Brain microvascular endothelial cell (primary cell): ENCODE data around the gene GPX6.

Experiments used
- DNase-seq: peaks from one replicate; pipeline ENCODE4 v3.0.0-alpha.2; 2020
- H3K27ac ChIP-seq: fragments of 250-450 bp; sonication (Bioruptor Pico); 2 replicates; pipeline ENCODE4 v1.5.1; 2020; ENCODE audit warnings: mild to moderate bottlenecking, moderate library complexity
- H3K27me3 ChIP-seq: fragments of 250-450 bp; sonication (Bioruptor Pico); replicated peaks from 2 replicates; pipeline ENCODE4 v1.5.1; 2020; ENCODE audit warnings: mild to moderate bottlenecking
- H3K36me3 ChIP-seq: fragments of 250-450 bp; sonication (Bioruptor Pico); replicated peaks from 2 replicates; pipeline ENCODE4 v1.5.1; 2020; ENCODE audit warnings: mild to moderate bottlenecking
- H3K4me3 ChIP-seq: 2 replicates; pipeline ENCODE4 v1.5.1; 2011; ENCODE audit warnings: low read depth, mild to moderate bottlenecking, control low read depth, low read length, moderate library complexity
- in situ Hi-C: cut with HindIII; loops from 2 replicates; pipeline ENCODE4 v1.10.0; 2017; ENCODE audit warnings: low sequenced_read_pairs, low pct_ligation_motif_present
- TF ChIP-seq, protein P1 (sequence below): IDR thresholded peaks from 2 replicates; pipeline ENCODE4 v1.5.1; 2011; ENCODE audit warnings: low read depth, mild to moderate bottlenecking, moderate library complexity, low read length, control low read depth, inconsistent platforms; ENCODE audit errors: missing control alignments

Gene GPX6

DNA sequence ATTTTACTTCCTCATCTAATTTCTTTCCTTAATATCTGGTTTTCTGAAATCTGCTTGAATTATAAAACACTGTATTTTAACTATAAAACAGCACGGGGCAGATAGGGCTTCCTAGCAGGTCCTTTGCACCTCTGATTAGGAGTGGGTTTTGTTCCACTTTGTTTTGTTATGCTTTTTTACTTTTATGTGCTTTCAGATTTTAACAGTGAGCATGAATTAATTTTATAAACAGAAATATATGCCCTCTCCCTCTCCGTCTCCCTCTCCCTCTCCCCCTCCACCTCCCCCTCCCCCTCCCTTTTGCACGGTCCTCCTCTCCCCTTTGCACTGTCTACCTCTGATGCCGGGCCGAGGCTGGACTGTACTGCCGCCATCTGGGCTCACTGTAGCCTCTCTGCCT, 14.3 kb downstream of the GPX6 start:
- Histone ChIP-seq H3K27me3 (no peaks in the 10 kb centered on the region), H3K4me3 (no peak overlapping the region), H3K27ac (no peak overlapping the region), H3K36me3 (no peaks in the 10 kb centered on the region)
- TF ChIP-seq, protein P1, sequence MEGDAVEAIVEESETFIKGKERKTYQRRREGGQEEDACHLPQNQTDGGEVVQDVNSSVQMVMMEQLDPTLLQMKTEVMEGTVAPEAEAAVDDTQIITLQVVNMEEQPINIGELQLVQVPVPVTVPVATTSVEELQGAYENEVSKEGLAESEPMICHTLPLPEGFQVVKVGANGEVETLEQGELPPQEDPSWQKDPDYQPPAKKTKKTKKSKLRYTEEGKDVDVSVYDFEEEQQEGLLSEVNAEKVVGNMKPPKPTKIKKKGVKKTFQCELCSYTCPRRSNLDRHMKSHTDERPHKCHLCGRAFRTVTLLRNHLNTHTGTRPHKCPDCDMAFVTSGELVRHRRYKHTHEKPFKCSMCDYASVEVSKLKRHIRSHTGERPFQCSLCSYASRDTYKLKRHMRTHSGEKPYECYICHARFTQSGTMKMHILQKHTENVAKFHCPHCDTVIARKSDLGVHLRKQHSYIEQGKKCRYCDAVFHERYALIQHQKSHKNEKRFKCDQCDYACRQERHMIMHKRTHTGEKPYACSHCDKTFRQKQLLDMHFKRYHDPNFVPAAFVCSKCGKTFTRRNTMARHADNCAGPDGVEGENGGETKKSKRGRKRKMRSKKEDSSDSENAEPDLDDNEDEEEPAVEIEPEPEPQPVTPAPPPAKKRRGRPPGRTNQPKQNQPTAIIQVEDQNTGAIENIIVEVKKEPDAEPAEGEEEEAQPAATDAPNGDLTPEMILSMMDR, result no peak
- in situ Hi-C loops, result no loop called here
- no peak for DNase-seq

DNA sequence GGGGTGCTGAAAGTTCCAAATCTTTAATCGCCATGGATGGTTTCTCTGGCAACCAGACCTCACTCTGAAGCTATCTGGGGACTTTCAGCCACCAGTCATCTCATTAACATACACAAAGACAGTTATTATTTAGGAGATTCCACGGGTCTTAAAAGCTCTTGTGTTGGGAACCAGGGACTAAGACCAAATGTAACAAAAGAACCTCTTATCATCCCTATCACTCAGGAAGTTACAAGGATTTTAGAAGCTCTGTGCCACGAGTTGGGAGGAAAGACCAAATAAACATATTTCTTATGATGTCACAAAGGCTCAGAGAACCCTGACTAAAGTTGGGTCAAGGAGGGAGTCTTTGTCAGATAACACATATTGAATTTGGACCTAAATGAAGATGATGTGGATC, 17.7 kb downstream of the GPX6 start:
- Histone ChIP-seq H3K27me3 (no peaks in the 10 kb centered on the region), H3K36me3 (no peaks in the 10 kb centered on the region), H3K4me3 (no peak overlapping the region), H3K27ac (no peak overlapping the region)
- no peak for DNase-seq
- in situ Hi-C loops, result no loop called here
- TF ChIP-seq, protein P1, result no peak

DNA sequence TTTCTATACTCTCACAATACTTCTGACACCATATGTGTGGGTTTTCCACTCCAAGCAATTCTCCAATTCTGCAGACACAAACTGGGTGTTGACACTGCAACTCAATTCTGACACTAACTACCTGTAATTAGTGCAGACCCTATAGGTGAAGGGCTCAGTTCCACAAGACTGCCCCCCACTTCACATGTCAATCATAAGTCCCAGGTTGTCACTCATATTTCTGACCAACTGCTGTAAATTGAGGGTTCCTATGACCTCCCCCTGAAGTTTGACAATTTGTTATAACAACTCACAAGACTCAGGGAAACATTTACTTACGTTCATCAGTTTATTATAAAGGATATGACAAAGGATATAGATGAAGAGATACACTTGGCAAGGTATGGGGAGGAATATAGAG, 18.3 kb downstream of the GPX6 start:
- H3K27me3 ChIP-seq, result no peaks in the 10 kb centered on the region
- DNase-seq, result no peak
- in situ Hi-C loops, result no loop called here
- no peak overlapping the region for H3K4me3 ChIP-seq
- no peaks in the 10 kb centered on the region for H3K36me3 ChIP-seq
- no peak overlapping the region for H3K27ac ChIP-seq
- TF ChIP-seq, protein P1, result no peak

DNA sequence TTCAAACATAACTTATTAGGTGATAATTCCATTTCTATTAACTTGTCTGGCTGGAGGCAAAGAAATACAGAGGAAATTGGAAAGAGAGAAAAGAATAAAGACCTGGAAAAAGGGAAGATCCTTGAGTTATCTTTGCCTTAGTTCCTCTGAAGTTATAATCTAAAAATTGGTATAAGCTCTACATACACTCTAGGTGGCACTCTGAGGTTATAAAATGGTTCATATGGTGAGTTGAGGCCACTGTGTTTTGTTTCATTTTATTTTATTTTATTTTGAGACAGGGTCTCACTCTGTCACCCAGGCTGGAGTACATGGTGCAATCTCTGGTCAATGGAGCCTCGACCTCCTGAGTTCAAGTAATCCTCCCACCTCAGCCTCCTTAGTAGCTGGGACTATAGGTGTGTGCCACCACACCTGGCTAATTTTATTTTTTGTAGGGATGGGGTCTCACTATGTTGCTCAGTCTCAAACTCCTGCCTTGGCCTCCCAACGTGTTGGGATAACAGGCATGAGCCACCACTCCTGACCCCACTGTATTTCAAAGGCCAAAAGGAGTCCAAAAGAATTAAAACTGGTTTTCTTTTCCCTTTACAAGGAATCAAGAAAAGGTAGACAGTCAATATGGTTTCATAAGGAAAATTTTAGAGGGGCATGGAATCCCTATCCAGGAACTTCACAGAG, 19.4 kb downstream of the GPX6 start:
- Histone ChIP-seq H3K27me3 (no peaks in the 10 kb centered on the region), H3K4me3 (no peak overlapping the region), H3K27ac (no peak overlapping the region), H3K36me3 (no peaks in the 10 kb centered on the region)
- in situ Hi-C loops, result no loop called here
- TF ChIP-seq, protein P1, result no peak
- DNase-seq, result no peak

DNA sequence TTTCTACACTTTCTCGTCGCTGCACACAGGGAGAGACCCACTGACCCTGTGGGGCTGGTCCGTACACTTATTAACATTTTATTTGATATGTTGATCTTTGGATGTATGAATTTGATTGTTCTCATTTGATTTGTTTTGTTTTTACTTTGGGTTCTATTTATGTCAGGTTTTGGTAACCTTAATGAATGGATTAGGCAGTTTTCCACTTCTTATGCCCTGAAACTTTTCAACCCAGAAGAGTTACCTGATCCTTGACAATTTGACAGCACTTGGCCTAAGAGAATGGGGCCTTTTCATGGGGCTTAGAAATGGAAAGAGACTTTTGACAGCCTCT, 23.6 kb downstream of the GPX6 start:
- no peak for DNase-seq
- in situ Hi-C loops, result no loop called here
- no peaks in the 10 kb centered on the region for H3K27me3 ChIP-seq
- no peaks in the 10 kb centered on the region for H3K36me3 ChIP-seq
- H3K27ac ChIP-seq, result no peak overlapping the region
- H3K4me3 ChIP-seq, result no peak overlapping the region
- TF ChIP-seq, protein P1, result no peak

DNA sequence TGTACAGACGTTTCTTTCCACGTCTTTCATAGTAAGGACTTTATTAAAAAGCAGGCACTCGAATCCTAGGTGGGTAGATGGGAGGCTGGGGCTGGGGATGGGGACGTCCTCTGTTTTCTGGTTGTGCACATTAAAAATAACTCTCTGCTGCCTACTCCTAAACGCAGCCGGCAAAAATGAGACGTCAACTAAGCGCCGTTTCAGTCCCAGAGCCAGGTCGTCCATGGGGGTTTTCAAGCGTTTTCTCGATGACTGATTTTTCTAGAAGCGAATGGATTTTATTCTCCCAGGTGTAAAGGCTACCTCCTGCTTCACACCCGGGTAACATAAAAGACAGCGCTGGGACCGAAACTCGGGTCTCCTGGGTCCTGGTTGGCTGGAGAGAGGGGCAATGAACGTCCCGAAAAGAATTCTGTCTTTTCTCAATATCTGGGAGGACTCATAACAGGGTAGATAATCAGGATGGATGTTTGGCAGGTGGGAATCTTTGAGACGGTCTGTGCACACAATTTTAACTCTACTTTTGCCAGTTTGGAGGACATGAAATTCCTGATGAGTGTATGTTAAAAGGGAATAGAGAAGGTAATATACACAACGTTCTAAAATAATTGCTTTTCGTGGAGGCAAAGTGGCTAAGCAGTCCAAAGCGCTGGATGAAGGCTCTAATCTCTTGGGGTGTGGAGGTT, 25.2 kb downstream of the GPX6 start:
- Histone ChIP-seq H3K27ac (peak overlapping the region; percentile 66), H3K4me3 (peak overlapping the region; percentile 73), H3K27me3 (no peaks in the 10 kb centered on the region), H3K36me3 (no peaks in the 10 kb centered on the region)
- peak; percentile 21 for DNase-seq
- TF ChIP-seq, protein P1, result no peak
- in situ Hi-C loops, result no loop called here
